Parathyroid adenoma (tissue), 2 donors: Measurements from ENCODE around the gene DICER1.

Experiments
- H2AFZ ChIP-seq: fragments of 300-600 bp; sonication (generic); one replicate; pipeline ENCODE4 v1.7.0; 2017; ENCODE audit warnings: antibody characterized with exemption, mild to moderate bottlenecking
- H3K27ac ChIP-seq: fragments of 300-600 bp; sonication (generic); one replicate; pipeline ENCODE4 v1.7.0; 2017
- H3K27me3 ChIP-seq: fragments of 300-600 bp; sonication (generic); one replicate; pipeline ENCODE4 v1.7.0; 2017; ENCODE audit warnings: low read length; ENCODE audit not compliant: control insufficient read depth, insufficient read depth
- H3K36me3 ChIP-seq: fragments of 300-600 bp; sonication (generic); one replicate; pipeline ENCODE4 v1.7.0; 2017; ENCODE audit warnings: low read length; ENCODE audit not compliant: control insufficient read depth, insufficient read depth
- H3K4me1 ChIP-seq: fragments of 300-600 bp; sonication (generic); one replicate; pipeline ENCODE4 v1.7.0; 2017; ENCODE audit warnings: control low read depth
- H3K4me2 ChIP-seq: fragments of 300-600 bp; sonication (generic); one replicate; pipeline ENCODE4 v1.7.0; 2017; ENCODE audit warnings: low read length
- H3K4me3 ChIP-seq: fragments of 300-600 bp; sonication (generic); one replicate; pipeline ENCODE4 v1.7.0; 2017; ENCODE audit warnings: low read depth, low read length
- H3K79me2 ChIP-seq: fragments of 300-600 bp; sonication (generic); one replicate; pipeline ENCODE4 v1.7.0; 2017; ENCODE audit warnings: control low read depth
- H3K9ac ChIP-seq: fragments of 300-600 bp; sonication (generic); one replicate; pipeline ENCODE4 v1.7.0; 2017; ENCODE audit warnings: mild to moderate bottlenecking
- H3K9me3 ChIP-seq: fragments of 300-600 bp; sonication (generic); one replicate; pipeline ENCODE4 v1.7.0; 2017; ENCODE audit warnings: low read length; ENCODE audit not compliant: control insufficient read depth
- CTCF ChIP-seq: fragments of 300-600 bp; sonication (generic); IDR thresholded peaks from one replicate; pipeline ENCODE4 v1.7.0; 2017; ENCODE audit warnings: antibody characterized with exemption, mild to moderate bottlenecking
- donor health status: primary hyperparathyroidism.

Gene DICER1

GRCh38 chr14:95087619-95088018 is 69.7 kb downstream of the DICER1 start:
- Histone ChIP-seq H3K36me3 (no peaks in the 10 kb centered on the region), H2AFZ (no peak overlapping the region), H3K9me3 (no peaks in the 10 kb centered on the region), H3K27me3 (no peaks in the 10 kb centered on the region), H3K27ac (no peak overlapping the region), H3K4me1 (no peaks in the 10 kb centered on the region), H3K4me3 (no peak overlapping the region), H3K9ac (no peak overlapping the region), H3K4me2 (no peak overlapping the region), H3K79me2 (no peaks in the 10 kb centered on the region)
- TF ChIP-seq CTCF = no peak

- Histone ChIP-seq H3K27ac (no peak overlapping the region), H3K9me3 (no peaks in the 10 kb centered on the region), H3K4me2 (no peak overlapping the region)
These were observed 72.0 kb downstream of the DICER1 start for GRCh38 chr14:95085321-95085720.

GRCh38 chr14:95078867-95079266 is 78.5 kb downstream of the DICER1 start:
- Histone ChIP-seq H3K4me1 (no peaks in the 10 kb centered on the region), H3K4me3 (no peak overlapping the region), H3K79me2 (no peaks in the 10 kb centered on the region), H3K9me3 (no peaks in the 10 kb centered on the region), H3K27me3 (no peaks in the 10 kb centered on the region), H2AFZ (no peak overlapping the region), H3K27ac (no peak overlapping the region), H3K9ac (no peak overlapping the region), H3K36me3 (no peaks in the 10 kb centered on the region), H3K4me2 (no peak overlapping the region)
- TF ChIP-seq CTCF = no peak

More at GRCh38 chr14:95085321-95085720, 72.0 kb downstream of the DICER1 start:
- H2AFZ ChIP-seq = no peak overlapping the region
- H3K4me1 ChIP-seq = no peaks in the 10 kb centered on the region
- no peaks in the 10 kb centered on the region for H3K27me3 ChIP-seq
- no peak for TF ChIP-seq CTCF
- H3K79me2 ChIP-seq = no peaks in the 10 kb centered on the region
- H3K9ac ChIP-seq = no peak overlapping the region
- H3K36me3 ChIP-seq = no peaks in the 10 kb centered on the region
- H3K4me3 ChIP-seq = no peak overlapping the region

- H3K27ac ChIP-seq = no peak overlapping the region
- no peaks in the 10 kb centered on the region for H3K9me3 ChIP-seq
- no peak overlapping the region for H3K4me2 ChIP-seq
- H3K36me3 ChIP-seq = no peaks in the 10 kb centered on the region
- H3K79me2 ChIP-seq = no peaks in the 10 kb centered on the region
- TF ChIP-seq CTCF = no peak
- no peaks in the 10 kb centered on the region for H3K4me1 ChIP-seq
- H3K27me3 ChIP-seq = no peaks in the 10 kb centered on the region
- H3K4me3 ChIP-seq = no peak overlapping the region
- no peak overlapping the region for H3K9ac ChIP-seq
- no peak overlapping the region for H2AFZ ChIP-seq
These were observed 80.0 kb downstream of the DICER1 start for GRCh38 chr14:95077345-95077744.

GRCh38 chr14:95075789-95076188 is 81.5 kb downstream of the DICER1 start:
- Histone ChIP-seq H3K79me2 (no peaks in the 10 kb centered on the region), H3K27ac (no peak overlapping the region), H3K9me3 (no peaks in the 10 kb centered on the region), H3K4me1 (no peaks in the 10 kb centered on the region), H3K4me2 (no peak overlapping the region), H3K27me3 (no peaks in the 10 kb centered on the region), H3K36me3 (no peaks in the 10 kb centered on the region), H3K9ac (no peak overlapping the region), H2AFZ (no peak overlapping the region), H3K4me3 (no peak overlapping the region)
- no peak for TF ChIP-seq CTCF
